ENCODE measurements around the gene SUPT7L.
"Not testable (repeated sequence)": the region's sequence is repeated elsewhere in the genome, so short reads cannot be mapped to it uniquely, and the experiment has no call there.

The SUPT7L gene

DNA sequence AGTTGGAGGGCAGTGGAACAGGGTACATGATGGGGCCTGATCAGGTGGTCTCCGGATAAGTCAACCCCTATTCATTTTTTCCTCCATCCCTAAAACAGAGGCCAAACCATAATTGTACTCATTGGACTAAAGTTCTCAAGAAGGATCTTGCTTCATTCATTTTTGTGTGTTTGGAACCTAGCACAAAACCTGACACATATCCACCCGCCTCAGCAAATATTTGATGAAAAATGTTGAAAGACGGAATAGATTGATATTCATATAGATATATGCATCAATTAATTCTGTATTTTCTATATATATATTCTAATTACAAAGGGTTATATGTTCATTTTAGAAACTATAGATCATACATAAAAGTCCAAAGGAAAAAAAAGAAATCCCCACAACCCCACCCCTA lies 22.2 kb upstream of the SUPT7L start:
- DNase-seq (ENCODE audit: low read depth in 2 of 3, low spot score in 1 of 3), result no peak

DNA sequence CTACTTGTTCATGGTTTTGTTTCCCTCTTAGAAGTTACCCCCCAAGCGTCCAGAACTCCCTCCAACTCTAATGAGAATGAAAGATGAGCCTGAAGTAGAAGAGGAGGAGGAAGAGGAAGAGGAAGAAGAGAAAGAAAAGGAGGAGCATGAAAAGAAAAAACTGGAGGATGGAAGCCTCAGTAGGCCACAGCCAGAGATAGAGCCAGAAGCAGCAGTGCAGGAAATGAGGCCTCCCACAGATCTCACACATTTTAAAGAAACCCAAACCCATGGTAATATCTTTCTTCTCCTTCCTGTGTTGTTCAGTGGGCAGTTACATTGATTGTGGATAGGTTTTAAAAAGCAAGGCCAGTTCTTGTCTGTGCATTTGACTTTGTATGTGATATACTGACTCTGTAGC lies 21.6 kb upstream of the SUPT7L start:
- DNase-seq (ENCODE audit: low read depth in 2 of 3, low spot score in 1 of 3), result not testable (repeated sequence)

DNA sequence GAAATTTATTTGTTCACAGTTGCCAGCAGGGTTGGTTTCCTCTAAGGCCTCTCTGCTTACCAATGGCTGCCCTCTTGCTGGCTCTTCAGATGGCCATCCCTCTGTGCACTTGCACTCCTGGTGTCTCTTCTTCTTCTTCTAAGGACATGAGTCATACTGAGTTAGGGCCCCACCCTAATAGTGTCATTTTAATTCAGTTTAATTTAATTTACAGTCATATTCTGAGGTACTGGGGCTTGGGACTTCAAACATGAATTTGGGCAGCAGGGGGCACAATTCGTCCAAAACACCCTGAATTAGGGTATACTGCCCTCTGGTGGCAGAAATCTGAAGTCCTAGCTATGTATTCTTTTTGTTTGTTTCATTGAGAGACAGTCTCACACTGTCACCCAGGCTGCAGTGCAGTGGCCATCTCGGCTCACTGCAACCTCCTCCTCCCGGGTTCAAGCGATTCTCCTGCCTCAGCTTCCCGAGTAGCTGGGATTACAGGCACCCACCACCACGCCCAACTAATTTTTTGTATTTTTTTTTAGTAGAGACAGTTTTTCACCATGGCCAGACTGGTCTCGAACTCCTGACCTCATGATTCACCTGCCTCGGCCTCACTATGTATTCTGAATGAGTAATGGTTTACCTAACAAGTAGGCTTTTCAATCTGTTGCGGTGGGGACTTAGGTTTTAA lies 20.1 kb upstream of the SUPT7L start:
- peak; percentile 68 to 100 (median 79) for DNase-seq (ENCODE audit: low read depth in 2 of 3, low spot score in 1 of 3)

DNA sequence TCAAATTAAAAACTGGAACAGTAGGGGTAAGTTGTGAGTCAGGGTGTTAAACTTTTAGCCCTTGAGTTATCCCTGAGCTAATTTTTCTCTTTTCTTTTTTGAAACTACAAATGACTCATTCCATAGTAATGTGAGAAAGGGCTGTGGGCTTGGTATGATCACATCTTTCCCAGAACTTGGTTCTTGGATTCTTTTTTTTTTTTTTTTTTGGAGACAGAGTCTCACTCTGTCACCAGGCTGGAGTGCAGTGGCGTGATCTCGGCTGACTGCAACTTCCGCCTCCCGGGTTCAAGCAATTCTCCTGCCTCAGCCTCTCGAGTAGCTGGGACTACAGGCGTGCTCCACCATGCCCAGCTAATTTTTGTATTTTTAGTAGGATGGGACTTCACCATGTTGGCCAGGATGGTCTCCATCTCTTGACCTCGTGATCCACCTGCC lies 18.9 kb upstream of the SUPT7L start:
- DNase-seq (ENCODE audit: low read depth in 2 of 3, low spot score in 1 of 3), result not testable (repeated sequence)

DNA sequence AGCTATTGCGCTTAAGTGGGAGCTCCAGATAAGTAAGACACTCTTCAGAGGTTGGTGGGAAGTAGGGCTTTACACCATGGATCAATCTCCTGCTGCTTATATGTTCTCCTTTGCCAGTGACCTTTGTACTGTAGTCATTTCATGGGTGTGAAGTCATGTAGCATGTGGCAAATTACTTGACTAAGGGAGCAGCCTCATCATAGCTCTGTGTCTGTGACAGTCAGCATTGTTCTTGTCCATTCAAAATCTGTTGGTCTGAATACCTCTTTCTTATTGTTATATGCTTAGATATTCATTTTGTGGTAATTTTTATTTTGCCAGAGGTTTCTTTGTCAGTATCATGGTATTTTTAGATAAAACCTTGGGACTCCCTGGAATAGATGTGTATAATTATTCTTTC lies 18.4 kb upstream of the SUPT7L start:
- no peak for DNase-seq (ENCODE audit: low read depth in 2 of 3, low spot score in 1 of 3)

DNA sequence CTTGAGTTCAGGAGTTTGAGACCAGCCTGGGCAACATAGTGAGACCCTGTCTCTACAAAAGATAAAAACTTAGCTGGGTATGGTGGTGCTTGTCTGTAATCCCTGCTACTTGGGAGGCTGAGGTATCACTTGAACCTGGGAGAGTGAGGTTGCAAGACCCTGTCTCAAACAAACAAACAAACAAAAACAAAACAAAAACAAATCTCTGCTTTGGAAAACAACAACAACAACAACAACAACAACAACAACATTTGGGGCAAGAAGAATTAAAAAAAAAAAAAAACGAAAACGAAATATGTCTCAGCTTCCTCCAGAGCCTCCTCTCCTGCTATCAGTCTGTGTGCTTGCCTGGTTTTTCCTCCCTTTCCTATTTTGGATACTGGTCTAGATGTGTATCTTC lies 17.2 kb upstream of the SUPT7L start:
- no peak for DNase-seq (ENCODE audit: low read depth in 2 of 3, low spot score in 1 of 3)

DNA sequence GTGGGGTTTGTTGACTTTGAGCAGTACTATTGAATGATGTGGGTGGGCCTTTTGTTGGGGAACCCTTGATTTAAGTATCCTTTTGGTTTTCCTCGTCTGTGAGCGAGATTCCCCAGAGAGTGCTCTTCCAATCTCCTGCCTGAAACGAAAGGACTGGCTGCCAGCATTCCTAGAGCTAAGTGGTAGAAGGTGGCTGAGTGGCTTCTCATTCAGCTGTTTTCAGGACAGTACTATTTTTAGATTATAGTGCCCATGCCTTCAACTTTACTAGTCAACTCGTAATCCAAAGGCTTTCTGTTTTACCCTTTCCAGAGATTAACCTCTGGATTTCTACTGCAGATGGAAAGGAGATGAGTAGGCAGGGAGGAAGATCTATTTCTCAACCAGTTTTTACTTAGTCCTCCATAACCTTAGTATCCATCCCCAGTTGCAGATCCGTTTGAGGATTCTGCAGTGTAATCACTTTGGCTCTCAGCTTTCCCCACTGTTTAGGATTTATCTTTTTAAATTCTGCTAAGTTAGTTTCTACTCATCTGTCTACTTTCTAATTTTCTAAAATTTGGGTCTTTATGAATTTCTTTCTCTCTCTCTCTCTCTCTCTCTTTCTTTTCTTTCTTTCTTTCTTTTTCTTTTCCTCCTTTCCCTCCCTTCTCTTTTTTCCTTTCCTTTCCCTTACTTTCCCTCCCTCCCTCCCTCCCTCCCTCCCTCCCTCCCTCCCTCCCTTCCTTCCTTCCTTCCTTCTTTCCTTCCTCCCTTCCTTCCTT lies 9.5 kb upstream of the SUPT7L start:
- DNase-seq (ENCODE audit: low read depth in 2 of 3, low spot score in 1 of 3), result no peak

DNA sequence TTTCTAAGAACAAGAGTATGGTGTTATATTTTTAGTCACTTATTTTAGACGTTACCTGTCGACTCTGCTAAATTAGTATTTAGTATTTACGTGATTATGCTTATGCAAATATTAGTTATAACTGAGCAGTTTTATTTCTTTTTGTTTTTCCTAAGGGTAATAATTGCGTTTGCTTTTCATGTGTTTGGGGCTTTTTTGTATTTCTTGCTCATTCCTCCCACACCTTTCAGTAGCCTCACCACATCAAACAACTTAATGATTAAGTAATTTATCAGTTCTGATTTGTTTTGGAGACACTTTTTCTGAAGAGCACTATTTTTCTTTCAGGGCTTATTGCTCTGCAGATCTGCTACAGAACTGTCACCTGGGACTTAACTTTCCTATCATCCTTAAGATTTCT lies 7.8 kb upstream of the SUPT7L start:
- no peak for DNase-seq (ENCODE audit: low read depth in 2 of 3, low spot score in 1 of 3)

DNA sequence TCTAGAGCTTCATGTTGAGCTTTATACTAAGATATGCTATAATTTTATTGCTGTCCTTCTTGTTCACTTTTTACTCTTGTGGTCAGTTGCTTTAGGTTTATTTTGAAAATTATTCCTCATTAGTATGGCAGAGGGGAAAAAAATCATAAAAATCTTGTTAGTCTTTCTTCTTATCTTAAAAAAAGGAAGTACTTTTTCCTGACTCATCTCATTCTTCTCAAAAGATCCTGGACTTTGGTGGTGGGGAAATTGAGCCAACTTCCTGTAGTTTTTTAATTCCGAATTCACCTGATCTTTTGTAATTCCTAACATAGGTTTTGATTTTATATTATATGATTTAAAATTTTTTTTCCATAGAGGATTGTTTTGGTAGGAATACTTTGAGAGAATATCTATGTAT lies 4.0 kb upstream of the SUPT7L start:
- DNase-seq (ENCODE audit: low read depth in 2 of 3, low spot score in 1 of 3), result no peak

DNA sequence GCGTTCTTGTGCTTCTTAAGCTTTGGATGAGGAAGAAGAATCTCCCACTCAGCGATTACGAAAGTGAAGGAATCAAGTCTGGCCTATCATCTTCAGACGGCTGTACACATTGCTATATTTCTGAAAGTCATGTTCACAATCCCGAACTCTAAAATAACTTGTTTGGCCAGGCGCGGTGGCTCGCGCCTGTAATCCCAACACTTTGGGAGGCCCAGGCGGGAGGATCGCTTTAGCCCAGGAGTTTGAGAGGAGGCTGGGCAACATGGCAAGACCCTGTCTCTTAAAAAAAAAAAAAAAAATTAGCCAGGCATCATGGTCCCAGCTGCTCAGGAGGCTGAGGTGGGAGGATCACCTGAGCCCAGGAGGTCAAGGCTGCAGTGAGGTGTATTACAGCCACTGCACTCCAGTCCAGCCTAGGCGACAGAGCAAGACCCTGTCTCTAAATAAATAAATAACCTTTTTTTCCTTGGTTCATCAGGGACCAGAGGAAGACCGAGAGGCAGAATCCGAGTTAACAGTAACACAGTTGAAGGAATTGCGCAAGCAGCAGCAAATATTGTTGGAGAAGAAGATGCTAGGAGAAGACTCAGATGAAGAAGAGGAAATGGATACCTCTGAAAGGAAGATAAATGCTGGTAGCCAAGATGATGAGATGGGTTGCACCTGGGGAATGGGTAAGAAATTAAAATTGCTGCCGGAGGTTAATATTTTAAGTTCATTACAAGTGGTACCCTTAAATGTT lies 1.4 kb upstream of the SUPT7L start:
- DNase-seq (ENCODE audit: low read depth in 2 of 3, low spot score in 1 of 3), result no peak

DNA sequence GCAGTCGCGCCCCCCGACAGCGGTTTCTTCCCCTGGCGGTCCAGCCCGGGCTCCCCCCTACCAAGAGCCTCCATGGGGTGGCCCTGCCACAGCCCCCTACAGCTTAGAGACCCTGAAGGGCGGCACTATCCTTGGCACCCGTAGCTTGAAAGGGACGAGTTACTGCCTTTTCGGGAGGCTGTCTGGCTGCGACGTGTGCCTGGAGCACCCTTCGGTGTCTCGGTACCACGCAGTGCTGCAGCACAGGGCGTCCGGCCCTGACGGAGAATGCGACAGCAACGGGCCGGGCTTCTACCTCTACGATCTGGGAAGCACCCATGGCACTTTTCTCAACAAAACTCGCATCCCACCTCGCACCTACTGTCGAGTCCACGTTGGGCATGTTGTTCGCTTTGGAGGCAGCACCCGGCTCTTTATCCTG lies 750 bp upstream of the SUPT7L start:
- no peak for DNase-seq (ENCODE audit: low read depth in 2 of 3, low spot score in 1 of 3)

DNA sequence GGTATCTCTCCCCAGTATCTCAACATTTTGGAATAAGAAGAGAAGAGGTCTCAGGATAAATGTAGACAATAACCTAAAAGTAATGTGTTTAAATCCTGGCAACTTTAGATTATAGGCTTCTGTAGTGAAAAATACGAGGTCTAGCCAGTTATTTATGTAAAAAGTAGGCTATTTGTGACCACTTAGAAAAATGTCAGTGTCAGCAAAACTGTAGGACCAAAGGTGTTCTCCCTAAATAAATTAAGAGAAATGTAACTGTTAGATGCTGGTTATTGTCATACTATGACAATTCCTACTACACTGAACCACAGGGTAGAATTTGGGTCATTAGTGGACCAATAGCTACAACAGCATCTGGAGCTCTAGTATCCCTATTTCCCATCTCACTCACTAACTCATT lies 2.0 kb downstream of the SUPT7L start:
- no peak for DNase-seq (ENCODE audit: low read depth in 2 of 3, low spot score in 1 of 3)

DNA sequence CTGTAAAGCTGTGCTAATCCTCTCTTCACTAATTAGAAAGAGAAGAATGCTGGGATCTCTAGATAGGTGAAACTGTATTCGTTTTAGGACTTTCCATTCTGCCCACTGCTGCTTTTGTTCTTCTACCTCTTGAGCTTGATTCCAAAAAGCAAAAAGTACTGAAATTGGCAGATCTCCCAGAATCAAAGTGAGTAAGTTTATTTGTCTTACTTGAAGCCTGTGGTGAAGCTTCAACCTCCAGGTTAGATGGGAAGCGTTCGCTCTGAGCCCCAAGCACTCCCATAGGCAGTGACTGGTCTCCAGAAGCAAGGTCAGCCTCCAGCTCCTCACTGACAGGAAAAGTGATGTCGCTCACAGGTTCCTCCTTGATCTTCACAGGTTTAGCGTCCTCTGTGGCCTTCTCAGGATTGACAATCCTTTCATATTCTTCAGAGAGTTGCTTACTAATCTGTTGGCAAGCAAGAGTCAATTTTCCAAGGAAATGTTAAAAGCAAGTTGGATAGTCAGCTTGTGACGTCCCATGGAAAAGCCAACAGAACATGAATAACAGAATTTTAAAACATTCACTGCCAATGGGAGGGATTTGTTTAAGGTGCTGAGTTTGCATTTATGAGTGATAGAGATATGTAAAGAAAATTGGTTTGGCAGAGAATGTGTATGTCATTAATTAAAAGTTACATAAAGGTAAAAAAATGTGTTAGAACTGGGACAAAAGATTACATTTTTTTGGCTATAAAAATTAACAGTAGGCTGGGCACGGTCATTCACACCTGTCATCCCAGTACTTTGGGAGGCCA lies 8.1 kb downstream of the SUPT7L start:
- DNase-seq (ENCODE audit: low read depth in 2 of 3, low spot score in 1 of 3), result no peak

DNA sequence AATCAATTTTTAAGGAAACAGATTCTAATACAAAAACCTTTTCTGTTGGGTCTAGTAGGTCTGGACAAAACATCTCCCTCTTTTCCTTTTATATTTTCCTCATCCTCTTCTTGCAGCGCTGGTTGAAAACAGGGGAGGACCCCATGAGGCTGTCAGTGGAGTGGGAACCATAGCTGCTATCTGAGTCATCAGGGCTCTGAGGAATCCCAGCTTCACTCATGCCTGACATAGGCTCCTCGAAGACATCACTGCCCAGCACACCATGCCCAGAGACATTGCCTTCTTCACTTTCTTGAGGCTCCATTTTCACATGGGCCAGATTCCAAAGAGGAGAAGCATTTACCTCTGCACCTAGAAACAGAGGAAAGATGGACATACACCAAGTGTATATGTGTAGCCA lies 10.0 kb downstream of the SUPT7L start:
- DNase-seq (ENCODE audit: low read depth in 2 of 3, low spot score in 1 of 3), result no peak

DNA sequence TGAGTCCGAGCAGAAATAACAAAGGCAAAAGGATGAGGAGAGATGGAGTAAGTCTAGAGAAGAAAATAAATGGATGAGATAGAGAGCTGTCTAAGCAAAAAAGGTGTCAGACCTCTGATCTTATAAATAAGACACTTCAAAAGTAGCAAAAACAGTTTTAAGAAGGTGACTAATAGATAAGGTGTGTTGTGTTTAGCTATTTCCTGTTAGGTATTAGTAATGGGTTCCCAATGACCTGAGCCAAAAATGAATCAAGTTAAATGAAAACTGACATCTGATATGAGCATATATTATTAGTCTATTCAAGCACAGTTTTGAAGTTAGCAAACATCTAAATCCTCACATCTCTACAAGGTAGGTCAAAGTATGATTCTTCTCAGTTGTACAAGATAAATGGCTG lies 10.6 kb downstream of the SUPT7L start:
- DNase-seq (ENCODE audit: low read depth in 2 of 3, low spot score in 1 of 3), result no peak

DNA sequence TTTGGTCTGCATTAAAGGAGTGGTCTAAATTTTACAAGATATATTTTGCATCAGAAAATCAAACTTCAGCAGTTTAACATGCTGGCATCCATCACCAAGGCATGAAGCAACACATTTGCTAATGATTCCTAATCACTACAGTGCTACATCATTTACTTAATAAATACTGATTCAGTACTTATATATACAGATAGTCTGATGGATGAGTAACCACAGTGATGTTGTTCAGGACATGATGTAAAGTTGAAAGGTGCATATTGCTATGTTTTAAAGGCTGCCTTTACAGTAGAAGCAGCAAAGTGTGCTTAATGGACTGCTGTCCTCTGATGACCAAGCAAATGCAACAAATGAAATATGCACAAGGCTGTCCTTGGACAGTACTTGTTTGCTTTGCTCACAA lies 11.1 kb downstream of the SUPT7L start:
- no peak for DNase-seq (ENCODE audit: low read depth in 2 of 3, low spot score in 1 of 3)

DNA sequence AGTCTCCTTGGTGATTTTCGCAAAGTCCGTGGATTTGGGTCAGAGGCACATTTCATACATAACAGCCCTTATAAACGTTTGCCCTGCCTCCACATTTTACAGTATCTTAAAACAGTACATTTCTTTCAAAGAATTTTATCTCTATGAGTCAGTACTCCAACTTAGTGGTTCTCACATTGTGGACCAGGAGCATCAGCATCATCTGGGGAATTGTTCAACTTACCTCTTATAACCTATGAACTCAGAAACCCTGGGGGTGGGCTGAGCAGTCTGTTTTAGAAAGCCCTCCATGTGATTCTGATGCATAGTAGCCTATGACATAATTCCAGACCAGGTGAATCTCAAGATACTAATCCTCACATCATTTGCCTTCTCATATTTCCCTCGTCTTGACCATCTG lies 12.4 kb downstream of the SUPT7L start:
- no peak for DNase-seq (ENCODE audit: low read depth in 2 of 3, low spot score in 1 of 3)

DNA sequence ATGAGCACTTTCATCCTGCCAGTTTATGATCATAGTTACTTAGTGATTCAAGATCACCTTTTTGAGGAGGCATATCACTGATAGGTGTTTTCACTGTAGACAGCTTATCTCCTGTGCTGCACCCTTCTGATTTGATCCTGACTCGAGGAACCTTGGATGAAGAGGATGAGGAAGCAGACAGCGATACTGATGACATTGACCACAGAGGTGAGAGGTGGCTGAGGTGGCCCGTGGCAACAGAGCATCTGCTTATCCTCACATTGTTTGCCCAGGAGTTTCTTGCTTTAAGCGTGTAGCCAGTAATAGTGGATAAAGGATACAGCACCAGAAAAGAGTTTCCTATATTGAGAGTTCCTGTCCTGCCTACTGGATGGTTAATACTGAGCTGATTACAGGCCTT lies 15.7 kb downstream of the SUPT7L start:
- no peak for DNase-seq (ENCODE audit: low read depth in 2 of 3, low spot score in 1 of 3)

DNA sequence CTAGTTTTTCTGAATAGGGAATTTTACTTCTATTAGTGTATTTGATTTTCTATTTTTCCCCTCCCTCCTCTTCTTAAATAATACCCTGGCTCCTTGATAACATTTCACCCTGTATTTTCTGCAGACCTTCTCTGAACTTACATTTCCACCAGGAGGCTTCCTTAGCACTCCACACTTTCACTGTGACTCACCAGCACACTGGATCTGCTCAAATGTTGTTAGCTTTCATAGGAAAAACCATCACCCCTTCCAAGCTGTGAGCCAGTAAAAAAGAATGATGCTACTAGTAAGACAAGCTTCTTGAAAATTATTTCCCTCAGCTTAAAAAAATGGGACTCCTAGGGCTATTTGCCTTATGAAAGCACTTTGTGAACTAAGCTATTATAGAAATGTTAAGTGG lies 16.1 kb downstream of the SUPT7L start:
- DNase-seq (ENCODE audit: low read depth in 2 of 3, low spot score in 1 of 3), result no peak

DNA sequence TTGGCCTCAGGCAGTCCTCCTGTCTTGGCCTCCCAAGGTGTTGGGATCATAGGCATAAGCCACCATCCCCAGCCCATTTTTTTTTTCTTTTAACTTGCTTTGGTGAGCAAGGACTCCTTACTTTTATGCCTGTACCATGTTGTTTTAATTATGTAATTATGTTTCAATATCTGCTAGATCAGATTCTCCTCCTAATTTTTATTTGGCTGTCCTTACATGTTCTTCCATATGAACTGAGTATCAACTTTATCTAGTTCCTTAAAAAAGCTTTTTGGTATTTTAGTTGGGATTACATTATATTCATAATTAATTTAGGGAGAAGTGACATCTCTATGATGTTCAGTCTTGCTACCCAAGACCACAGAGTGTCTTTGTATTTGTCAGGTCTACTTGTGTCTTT lies 18.2 kb downstream of the SUPT7L start:
- no peak for DNase-seq (ENCODE audit: low read depth in 2 of 3, low spot score in 1 of 3)

DNA sequence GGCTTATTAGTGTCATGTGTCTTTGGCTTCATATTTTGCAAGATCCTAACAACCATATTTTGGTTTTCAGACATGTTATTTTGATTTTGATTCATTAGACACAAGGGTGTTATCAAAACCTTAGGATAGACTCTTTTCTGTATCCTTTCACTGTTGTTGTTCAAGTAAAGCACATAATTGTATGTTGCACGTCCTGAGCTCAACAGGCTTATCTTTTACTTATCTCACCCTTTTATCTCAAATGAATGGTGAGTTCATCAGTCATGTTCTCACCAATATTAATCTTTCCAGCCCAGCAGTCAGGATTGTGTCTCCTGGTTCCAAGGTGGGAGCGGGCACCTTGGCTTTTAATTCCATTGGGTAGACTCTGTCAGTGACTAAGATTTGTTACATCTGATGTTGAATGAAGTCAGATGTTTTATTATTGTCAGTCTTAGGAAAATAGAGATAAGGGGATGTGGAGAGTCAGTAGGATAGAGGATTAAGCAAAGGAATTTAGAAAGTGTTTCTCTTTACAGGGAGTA lies 22.6 kb downstream of the SUPT7L start:
- DNase-seq (ENCODE audit: low read depth in 2 of 3, low spot score in 1 of 3), result no peak
